Non-pigmented ciliary epithelial cell (primary cell): ENCODE results near the gene ZFP14.
"Not testable (repeated sequence)": the region's sequence is repeated elsewhere in the genome, so short reads cannot be mapped to it uniquely, and the experiment has no call there.

Source experiments
- DNase-seq: peaks from one replicate; pipeline ENCODE4 v3.0.0-alpha.2; 2010; ENCODE audit warnings: low read depth

The ZFP14 gene

DNA sequence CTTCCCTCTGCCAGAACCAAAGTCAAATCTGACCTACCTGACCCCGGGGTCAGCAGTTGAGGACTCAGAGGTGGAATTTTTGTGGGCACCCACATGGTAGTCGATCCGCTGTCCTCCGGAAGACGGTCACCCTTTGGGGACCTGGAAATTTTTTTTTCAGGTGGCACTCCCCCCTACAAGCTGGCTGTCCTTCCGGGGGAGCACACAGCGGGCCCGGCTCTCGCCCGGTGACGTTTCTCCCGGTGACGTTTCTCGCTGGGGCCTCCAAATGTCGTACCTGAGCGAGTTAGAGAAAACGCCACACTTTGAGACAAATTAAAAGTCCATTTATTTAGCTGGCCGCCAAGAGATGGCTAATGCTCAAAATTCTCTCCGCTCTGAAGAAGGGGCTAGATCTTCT, 48.8 kb downstream of the ZFP14 start:
- no peak for DNase-seq

DNA sequence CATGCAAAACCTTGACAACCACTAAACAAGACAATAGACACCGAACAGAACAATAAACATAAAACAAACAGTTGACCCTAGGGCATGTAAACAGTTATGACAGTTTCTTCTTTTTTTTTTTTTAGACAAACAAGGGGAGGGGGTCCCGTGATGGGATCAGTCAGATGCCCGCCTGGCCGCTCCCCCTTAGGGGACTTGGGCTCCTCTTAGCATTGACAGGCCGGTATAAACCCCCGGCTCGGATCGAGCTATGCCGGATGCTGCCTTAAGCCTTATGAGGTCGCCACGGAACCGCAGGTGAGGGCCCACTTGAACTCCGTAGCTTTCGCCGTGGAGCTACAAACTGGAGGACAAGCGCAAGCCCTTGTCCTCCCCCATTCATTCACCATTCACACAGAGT, 49.5 kb downstream of the ZFP14 start:
- DNase-seq, result not testable (repeated sequence)

DNA sequence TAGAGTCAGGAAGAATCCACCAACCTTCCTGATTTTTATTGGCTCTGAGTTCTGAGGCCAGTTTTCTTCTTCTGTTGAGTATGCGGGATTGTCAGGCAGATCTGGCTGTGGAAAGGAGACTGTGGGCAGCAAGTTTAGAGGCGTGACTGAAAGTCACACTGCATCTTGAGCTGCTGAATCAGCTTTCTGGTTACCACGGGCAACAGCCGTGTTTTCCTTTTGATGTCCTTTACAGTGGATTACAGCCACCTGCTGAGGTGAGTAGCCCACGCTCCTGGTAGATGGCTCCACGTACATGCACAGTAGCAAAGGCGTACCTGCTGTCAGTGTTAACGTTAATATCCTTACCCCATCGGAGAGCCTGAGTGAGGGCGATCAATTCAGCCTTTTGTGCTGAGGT, 52.4 kb downstream of the ZFP14 start:
- DNase-seq, result not testable (repeated sequence)

- not testable (repeated sequence) for DNase-seq
Measured at GRCh38 chr19:36315164-36315563, 63.8 kb downstream of the ZFP14 start.

- DNase-seq, result not testable (repeated sequence)
Measured at GRCh38 chr19:36314053-36314452, 64.9 kb downstream of the ZFP14 start.

DNA sequence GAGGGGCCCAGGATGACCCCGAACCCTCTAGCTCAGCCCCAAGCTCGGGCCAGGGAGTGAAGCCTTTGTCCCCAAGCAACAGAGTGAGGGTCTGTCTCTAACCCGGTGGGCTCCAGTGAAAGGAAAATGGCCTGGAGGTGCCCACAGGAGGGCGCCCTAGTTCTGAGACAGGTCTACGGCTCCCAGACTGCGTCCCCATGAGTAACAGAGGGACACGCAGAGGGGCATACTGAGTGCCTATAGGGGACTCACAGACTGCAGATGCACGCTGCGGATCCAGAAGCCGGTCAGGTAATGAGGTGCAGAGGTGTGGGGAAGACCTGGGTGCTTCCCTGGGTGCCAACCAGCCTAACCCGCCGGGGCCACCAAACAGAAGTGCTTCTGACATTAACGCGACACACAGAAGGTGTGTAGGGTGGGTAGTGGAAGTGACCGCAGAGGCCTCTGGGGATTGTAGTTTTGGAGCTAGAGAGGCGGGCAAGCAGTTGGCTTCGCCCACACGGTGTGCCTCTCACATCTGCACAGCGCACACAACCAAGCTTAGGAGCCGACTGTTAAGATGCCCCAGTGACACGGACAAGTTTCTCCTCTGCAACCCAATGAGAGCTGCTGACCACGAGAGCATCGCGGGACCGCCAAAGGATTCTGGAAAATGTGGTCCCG, 67.8 kb downstream of the ZFP14 start:
- DNase-seq, result not testable (repeated sequence)

DNA sequence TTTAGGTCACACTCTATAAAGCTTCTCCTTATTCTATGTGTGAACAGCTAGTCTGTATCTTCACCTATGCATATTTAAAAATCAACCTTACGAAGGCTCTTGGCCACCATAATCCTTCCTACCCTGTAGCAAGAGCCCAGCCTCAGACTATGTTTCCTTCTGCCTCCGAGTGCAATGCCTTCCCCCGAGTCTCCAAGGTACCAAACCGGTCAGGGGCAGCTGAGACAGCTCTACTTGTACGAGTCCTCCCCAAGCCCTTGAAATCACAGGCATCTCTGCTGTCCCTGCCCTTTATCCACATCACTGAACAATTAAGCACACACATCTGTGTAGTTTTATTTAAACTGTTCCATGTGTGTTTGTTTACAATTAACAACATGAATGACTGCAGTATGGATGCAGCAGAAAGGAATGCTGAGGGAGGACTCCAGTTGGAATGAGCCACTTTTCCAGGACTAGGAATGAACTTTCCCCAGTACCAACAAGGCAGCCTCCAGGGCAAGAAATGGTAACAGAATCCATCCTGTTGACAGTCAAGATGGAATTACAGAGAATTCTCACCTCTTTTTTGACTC, 68.5 kb downstream of the ZFP14 start:
- not testable (repeated sequence) for DNase-seq

DNA sequence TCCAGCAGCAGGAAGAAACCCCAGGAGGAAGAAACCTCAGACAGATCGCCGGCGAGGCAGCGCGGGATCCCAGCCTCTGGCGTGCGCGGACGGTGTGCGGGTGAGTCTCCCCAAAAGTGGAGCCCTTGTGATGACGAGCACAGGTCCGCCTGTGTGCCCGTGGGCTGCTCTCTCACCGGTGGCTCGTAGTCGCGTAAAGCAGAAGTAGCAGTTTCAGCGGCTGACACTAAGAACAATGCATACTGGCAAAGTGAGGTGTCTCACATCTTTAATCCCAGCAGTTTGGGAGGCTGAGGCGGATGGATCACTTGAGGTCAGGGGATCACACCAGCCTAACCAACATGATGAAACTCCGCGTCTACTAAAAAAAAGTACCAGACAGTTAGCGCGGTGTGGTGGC, 69.2 kb downstream of the ZFP14 start:
- DNase-seq, result not testable (repeated sequence)

- DNase-seq, result not testable (repeated sequence)
Measured at GRCh38 chr19:36309309-36309708, 69.7 kb downstream of the ZFP14 start.

GRCh38 chr19:36292317-36292716, 86.7 kb downstream of the ZFP14 start:
- not testable (repeated sequence) for DNase-seq
